Renal cortical epithelial cell (primary cell): ENCODE data around the gene COPS2. TPM values are rescaled to one million over a fixed set of nuclear protein-coding genes. Genes with fewer than 3 reads are reported as not detected.
A peak's percentile ranks its signal among the peaks of the same experiment; 100 is the strongest.

Experiments
- DNase-seq: peaks from one replicate; pipeline ENCODE4 v3.0.0-alpha.2; 2011; ENCODE audit warnings: low read depth
- total RNA-seq: library from RNA; depleted of rRNA; stranded (reverse); fragments of >200 nt; gene quantifications from 2 replicates; pipeline ENCODE4 v1.2.3, GENCODE V29; 2014

The COPS2 gene
- total RNA-seq, 1 donor from 2014 or later: 111 TPM

- no peak for DNase-seq
Measured at GRCh38 chr15:49155834-49156627, 632 bp upstream of the COPS2 start.

GRCh38 chr15:49154799-49155109 lies 645 bp downstream of the COPS2 start:
- no peak for DNase-seq

DNA sequence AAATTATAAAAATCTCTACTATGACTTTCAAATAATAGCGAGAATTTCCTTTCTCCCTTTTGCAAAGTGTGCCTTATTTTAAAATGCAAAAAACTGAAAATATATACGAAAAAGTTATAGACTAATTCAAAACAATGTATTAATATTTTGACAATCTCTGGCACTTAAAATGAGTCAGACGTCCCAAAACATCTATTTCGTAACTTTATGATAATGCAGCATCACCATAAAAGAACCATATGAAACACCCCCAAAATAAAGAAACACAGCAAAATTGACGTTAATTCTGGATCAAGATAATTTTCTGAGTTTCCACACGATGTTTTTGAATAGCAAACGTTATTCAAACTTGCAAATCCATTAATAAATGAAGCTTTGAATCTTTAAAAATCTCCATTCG lies 1.0 kb downstream of the COPS2 start:
- no peak for DNase-seq

DNA sequence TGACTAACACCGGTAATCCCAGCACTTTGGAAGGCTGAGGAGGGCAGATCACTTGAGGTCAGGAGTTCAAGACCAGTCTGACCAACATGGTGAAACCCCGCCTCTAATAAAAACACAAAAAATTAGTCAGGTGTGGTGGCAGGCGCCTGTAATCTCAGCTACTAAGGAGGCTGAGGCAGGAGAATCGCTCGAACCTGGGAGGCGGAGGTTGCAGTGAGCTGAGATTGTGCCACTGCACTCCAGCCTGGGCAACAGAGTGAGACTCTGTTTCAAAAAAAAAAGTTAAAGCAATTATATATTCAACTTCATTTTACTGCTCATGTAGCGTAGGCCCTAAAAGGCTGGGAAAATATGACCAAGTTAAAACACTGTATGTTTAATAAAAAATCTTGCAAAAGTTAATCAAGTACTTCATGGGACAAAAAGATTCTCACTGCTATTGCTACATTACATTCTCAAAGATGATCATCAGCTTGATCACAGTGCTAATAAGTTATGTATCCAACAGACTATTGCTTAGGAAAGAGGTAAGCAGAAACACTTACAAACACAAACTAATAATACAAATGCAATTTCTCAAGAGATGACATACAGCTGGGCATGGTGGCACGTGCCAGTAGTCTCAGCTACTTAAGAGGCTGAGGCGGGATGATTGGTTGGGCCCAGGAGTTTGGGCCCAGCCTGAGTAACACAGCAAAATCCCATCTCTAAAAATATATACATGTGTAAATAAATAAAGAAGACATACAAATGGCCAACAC lies 2.7 kb downstream of the COPS2 start:
- DNase-seq: no peak

DNA sequence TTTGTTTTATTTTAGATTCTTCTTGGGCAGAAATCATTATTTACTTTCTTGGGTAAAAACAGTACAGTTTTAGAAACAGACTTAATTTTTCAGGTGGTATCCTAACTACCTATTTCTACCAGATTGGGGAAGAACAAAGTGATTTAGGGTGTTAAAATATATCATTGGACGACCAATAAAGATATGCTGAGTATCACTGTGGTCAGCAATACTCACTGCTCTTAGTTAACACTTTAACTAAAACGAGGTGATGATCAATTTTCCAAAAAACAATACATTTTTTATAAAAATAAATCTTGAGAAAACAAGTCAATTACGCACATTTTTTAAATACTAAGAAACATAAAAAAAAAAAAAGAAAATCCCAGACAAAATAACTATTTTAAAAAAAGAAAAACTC lies 3.6 kb downstream of the COPS2 start:
- DNase-seq: no peak

DNA sequence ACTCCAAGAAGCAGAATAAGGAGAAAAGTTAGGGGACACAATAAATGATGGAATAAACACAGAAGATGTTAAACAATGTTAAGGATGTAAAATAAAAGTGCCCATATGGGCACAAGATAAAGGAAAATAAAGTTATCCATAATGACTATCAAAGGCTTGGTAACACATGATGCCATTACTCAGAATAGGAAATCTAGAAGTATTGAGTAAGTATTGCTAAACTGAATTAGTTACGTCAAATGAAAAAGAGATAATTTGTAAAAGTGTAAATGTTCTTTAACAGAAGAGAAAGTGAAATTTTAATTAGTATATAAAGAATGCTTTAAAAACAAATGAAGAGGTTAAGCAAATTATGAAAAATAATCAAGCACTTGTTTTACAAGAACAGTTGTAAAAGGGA lies 6.7 kb downstream of the COPS2 start:
- no peak for DNase-seq

DNA sequence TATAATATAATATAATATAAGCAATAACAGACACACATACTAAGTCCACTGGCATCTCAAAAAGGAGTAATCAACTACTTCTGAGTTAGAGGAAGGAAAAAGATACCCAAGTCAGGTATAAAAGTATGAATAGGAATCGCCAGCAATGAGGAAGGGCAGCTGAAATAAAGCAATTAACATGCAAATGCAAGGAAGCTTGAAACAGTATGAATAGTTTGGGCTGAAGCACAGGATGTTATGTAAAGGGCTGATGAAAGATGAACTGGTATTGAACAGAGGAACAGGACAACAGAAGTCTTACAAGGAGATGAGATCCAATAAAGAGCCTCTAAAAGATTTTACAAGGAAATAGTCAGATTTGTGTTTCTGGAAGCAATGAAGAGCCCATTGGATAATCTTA lies 7.1 kb downstream of the COPS2 start:
- DNase-seq: no peak

DNA sequence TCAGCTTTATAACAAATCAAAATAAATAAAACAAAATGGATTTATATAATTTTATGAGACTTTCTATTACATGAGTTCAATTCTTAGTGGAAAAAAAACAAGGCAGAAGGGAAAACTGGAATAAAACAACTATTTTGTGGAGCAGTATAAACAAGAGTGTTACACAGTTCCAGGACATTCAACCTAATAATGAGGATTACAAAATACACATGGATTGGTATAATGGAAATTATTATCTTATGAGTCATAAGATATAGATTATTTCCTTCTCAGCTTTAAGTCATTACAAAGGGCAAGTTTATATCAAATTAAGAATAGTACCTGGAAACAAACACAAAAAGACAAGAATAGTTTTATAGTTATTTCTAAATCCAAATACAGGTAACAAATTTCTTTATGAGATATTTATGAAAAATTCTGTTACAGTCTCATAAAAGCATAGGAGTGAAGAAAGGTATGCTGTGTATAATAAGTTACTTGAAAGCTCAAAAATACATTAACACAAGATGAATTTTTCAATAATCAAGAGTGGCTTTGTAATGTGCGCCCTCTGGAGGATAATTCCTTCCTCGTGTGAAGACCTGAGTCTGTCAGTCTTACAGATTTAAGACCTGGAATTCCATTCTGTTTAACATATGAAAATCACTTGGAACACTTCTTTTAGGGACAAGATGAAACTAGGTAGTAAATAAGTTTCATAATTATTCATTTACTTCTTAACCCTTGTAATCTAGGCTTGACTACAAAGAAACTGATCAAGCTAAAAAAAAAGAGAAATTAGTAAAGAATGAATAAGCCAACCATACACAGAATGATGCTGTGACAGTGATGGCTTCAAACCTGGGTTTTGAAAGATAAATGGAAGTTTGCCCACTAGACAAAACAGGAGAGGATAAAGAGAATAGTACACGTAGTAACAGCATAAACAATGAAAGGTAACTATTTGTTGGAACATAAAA lies 9.5 kb downstream of the COPS2 start:
- peak; percentile 72 for DNase-seq

GRCh38 chr15:49137861-49138260 lies 17.5 kb downstream of the COPS2 start:
- peak; percentile 36 for DNase-seq

DNA sequence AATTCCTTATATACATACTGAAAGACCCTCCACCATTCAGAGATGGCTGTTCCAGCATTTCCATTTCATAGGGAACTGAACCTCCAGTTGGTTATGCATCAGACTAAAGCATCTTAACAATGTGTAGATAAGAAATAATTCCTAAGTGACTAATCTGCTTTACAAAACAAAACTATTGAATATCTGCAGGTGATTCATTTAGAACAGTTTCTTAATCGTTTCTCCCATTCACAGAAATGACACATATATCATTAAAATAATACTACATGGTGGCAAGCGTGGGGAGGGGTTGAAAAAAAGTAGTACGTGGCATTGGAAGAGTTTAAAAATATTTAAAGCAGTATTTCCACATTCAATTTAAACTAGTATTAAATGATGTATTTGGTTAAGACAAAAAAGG lies 19.5 kb downstream of the COPS2 start:
- DNase-seq: peak; percentile 92

- peak; percentile 50 for DNase-seq
Measured at GRCh38 chr15:49135342-49135857, 20.0 kb downstream of the COPS2 start.

DNA sequence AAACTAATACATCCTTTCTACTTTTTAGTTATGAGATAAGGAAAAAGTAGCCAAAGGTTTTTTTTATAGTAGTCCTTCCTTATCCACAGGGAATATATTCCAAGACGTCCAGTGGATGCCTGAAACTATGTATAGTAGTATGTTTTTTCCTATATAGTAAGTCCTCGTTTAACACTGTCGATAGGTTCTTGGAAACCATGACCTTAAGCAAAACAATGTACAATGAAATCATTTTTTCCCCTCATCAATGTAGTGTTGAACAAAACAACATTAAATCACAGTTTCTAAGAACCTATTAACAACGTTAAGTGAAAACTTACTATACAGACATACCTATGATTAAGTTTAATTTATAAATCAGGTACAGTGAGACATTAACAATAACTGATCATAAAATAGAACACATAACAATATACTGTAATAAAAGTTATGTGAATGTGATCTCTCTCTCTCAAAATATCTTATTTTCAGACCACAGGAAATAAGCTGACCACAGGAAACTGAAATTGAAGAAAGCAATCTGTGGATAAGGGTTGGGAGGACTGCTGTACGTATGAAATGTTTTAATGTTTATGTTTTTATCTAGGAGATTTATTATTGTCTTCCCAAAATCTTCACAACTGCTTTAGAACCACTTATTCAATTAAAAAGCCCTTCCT lies 20.6 kb downstream of the COPS2 start:
- DNase-seq: no peak

DNA sequence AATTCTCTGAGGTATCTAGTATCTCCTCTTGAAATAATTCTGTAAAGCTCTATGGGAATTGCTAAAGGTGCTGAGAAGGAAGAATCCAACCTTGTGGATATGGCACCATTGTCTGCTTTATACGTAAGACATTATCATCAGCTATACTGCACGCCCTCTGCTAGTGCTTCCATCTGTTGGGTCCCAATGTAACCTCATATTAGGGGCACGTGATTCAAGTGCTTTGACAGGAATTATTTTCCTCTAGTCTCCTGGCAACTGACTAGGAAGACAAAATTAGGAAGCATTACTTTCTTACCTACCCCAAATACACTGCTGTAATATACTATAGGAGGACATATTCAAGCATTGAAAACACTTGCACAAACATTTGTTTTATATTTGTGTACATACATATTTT lies 24.0 kb downstream of the COPS2 start:
- DNase-seq: no peak

DNA sequence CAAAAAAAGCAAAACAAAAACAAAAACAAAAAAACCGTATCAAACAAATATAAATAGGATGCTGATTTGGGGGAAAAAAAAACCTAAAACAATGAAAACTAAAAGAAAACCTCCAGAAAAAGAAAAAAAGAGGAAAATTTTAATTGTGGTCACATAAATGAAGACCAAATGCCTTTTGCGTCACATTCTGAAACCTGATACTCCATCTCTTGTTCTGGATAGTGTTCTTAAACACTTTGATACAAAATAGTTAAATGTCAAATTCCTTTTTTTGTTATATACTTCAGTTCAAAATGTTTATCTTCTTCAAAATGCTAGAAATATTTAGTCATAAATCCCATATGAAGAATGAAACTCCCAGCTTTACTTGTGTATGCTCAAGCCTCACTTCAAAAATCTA lies 31.0 kb downstream of the COPS2 start:
- DNase-seq: no peak

DNA sequence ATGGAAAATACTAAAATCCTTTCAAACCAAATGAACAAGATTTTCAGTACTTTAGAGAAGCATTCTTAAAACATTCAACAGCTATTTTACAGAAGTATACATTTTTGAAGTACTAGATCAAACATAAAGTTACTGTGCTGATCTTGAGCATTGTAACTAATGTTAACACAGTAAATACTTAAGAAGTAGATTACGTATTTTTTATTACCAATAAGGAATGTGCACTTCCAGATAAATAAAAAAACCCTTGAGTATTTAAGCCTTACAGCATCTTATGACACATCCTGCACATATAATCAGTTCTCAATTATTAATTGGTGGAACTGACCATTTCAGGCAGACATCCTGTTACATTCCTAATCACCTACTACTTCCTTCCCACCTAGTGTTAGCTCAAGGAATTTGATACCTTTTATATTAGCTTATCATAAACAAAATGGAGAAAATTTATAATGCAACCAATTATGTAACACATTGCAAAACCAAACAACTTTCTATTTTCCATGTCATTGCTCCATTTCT lies 32.8 kb downstream of the COPS2 start:
- DNase-seq: peak; percentile 23

- DNase-seq: no peak
Measured at GRCh38 chr15:49121901-49122300, 33.5 kb downstream of the COPS2 start.

GRCh38 chr15:49120832-49121231 lies 34.6 kb downstream of the COPS2 start:
- no peak for DNase-seq

DNA sequence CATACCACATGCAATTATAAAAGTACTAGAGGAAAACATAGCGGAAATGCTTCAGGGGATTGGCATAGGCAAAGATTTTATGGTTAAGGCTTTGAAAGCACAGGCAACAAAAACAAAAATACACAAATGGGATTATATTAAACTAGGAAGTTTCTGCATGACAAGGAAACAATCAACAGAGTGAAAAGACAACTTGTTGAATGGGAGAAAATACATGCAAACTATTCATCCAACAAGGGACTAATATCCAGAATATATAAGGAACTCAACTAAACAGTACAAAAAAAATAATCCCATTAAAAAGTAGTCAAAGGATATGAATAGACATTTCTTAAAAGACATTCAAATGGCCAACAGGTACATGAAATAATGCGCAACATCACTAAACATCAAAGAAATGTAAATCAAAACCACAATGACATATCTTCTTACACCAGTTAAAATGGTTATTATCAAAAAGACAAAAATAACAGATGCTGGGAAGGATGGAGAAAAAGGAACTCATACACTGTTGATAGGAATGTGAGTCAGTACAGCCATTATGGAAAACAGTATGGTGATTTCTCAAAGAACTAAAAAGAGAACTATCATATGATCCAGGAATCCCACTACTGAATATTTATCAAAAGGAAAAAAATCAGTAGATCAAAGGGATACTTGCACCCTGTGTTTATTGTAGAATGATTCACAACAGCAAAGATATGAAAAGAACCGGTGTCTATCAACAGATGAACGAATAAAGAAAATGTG lies 39.1 kb downstream of the COPS2 start:
- no peak for DNase-seq

DNA sequence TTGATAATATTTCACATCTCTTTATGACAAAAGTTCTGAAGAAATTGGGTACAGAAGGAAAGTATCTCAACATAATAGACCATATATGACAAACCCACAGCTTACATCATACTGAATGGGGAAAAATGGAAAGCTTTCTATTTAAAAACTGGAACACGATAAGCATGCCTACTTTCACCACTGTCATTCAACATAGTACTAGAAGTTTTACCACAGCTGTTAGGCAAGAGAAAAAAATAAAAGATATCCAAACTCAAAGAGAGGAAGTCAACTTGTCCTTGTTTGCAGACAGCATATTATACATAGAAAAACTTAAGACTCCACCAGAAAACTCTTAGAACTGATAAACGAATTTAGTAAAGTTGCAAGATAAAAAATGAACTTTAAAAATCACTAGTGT lies 40.3 kb downstream of the COPS2 start:
- DNase-seq: no peak

DNA sequence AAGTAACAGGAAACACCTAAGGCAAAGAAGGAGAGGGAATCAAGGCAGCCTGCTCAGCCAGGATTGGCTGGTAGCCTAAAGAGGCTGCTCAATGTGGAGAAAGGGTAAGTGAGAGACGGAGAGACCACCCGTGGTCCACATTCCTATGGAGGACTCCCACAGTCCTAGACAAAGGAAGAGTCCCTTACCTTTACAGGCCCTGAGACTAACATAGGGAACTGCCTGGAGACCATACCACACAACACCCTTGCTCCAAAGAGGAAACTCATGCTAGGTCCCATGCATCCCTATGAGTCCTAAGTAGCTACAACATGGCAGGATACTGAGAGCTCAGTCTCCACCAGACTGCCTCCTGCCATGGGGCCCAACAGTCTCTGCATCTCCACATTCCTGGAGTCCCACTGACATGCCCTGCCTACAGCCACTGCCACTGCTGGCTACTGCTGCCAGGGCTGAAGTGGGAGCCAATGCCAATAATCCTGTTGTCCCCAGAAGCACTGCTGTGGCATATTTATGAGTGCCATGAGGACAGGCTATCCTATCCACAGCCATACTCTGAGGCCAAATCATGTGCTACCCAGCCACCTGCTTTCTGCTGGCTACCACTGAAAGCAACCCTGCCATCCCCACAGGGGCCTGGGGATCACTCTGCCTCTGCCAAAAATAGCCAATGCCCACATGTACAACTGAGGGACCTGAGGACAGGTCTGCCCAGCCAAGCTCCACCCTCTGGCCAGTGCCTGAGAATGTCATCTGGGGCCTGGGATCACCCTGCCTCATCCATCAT lies 45.0 kb downstream of the COPS2 start:
- no peak for DNase-seq
